ENCODE data around the gene PIGR.

The PIGR gene

DNA sequence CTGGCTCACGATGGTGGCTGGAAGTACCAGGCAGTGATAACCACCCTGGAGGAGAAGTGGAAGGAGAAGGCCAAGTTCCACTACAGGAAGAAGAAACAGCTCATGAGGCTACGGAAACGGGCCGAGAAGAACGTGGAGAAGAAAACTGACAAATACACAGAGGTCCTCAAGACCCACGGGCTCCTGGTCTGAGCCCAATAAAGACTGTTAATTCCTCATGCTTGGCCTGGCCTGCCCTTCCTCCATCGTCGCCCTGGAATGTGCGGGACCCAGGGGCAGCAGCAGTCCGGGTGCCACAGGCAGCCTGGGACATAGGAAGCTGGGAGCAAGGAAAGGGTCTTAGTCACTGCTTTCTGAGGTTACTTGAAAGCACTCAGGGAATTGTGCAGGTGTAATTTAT, 38.2 kb downstream of the PIGR start:
- no peak for DNase-seq

DNA sequence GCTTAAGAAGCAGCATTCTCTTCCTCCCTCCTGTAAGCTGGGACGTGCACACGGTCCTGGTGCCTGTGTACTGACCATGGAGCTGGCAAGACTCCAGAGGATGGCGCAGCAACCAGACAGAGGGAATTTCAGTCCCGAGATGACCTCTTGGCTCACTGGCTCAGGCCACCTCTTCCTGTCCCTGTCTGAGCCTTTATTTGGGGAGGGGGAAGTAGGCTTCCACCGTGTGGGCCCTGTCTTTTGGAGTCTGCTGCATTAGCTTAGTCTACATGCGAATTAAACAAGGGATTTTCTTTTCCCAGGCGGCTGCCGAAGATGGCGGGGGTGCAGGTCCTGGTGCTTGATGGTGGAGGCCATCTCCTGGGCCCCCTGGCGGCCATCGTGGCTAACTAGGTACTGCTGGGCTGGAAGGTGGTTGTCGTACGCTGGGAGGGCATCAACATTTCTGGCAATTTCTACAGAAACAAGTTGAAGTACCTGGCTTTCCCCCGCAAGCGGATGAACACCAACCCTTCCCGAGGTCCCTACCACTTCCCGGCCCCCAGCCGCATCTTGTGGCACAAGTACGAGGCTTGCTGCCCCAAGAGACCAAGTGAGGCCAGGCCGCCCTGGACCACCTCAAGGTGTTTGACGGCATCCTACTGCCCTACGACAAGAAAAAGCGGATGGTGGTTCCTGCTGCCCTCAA, 38.8 kb downstream of the PIGR start:
- no peak for DNase-seq

DNA sequence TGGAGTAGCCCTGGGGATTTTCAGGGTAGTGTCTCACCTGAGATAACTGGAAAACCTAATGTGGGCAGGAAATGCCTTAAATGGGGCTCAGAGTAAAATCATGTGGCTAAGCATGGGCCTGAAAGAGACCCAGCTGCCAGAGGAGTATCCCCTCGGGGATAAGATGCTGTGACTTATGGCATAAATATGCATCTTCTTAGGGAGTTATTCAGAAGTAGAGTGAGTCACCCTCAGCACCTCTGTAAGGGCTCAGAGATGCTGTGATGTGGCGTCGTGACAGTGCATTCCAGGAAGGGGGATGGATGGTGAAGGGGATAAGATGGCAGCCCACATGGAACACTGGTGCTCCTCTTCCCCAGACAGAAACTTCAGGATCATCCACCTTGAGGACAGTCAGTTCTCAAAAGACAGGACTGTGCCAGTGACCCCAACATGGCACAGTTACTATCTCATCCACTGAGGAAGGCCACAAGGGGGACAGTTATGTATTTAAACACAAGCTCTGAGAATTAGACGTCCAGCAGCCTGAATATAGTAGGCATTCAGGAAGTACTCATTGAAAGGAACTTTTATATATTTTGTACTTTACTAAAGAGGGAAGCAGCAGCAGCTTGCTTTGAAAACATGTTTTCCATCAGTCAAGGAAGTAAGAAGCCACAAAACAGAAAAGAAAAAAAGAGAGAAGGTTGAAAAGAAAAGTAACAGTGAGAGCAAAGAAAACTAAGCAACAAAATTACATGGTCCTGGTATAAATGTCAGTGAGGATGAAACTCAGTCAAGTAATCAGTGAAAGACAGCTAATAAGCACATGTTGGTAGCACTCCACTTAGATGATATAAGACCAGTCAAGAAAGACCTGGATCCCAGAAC, 40.7 kb downstream of the PIGR start:
- DNase-seq: peak; percentile 95

DNA sequence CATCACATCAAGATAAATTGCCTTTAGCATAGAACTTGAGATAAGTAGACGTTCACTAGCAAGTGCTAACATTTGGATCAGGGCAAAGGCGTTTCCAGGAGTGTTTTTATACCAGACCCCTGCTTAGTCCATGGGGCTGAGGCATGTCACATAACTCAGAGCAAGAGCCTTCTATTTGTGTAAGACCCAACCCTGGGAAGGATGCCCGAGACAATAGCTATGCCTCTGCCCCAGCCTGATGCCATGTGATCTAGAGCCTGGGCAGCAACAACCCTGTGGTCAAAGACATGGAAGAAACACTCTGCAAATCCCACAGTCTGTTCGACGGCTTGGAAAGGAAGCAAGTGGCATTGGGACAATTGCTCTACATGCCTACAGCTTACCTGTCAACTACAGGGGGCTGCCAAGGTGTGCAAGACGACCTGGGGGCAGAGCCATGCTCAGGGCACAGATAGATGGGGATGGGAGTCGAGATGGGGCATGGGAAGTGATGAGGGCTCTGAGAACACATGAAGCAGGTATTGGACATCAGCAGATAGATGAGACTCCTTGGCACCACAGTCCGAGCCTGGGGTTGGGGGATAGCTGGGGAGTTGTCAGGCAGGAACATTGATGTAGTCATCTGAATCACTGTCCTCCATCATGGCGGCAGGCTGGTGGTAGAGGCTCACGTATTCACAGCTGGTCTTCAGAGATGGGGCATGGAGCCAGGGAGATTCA, 41.7 kb downstream of the PIGR start:
- no peak for DNase-seq

DNA sequence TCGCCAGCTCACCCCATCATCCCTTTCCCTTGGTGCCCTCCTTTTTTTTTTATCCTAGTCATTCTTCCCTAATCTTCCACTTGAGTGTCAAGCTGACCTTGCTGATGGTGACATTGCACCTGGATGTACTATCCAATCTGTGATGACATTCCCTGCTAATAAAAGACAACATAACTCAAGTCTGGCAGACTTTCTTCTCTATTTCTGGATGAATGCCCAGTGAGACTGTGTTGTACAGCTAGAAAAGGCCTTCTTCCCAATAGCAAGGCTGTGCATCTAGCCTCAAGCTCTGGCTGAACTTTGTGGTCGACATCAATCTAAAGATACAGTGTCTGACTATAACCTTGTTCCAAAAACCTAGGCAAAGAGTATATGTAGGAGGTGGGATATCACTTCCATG, 42.6 kb downstream of the PIGR start:
- no peak for DNase-seq

DNA sequence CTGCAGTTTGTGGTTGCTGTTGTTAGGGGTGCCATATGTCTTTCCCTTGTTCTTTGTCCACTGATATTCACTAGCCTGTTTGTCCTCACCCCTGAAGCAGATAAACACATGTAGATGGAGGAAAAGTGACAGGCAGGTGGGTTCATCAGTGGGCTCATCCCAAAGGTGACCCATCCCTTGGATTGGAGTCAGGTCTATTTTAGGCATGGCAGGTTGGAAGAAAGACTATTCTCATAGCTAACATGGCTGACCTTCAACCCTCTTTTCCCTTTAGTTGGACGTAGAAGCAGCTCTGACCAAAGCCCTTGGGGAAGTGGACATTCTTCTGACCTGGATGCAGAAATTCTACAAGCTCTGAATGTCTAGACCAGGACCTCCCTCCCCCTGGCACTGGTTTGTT, 43.6 kb downstream of the PIGR start:
- no peak for DNase-seq

DNA sequence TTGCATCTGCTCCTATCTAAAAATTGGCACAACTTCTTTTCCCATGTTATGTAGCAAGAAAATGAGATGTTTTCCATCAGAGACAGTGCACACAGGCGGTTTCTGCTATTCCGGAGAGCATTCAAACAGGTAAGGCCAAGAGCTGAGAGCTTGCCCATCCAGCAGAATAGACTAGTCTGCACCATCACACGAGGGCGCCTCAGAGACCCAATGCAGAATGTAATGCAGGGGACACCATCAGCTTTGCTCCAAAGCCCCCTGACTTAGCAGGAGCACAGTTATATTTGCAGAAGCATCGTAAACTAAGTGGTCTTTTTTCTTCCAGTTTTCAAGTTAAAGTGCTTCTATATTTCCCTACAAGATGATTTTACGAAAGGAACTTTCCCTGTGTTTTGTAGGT, 44.3 kb downstream of the PIGR start:
- no peak for DNase-seq

DNA sequence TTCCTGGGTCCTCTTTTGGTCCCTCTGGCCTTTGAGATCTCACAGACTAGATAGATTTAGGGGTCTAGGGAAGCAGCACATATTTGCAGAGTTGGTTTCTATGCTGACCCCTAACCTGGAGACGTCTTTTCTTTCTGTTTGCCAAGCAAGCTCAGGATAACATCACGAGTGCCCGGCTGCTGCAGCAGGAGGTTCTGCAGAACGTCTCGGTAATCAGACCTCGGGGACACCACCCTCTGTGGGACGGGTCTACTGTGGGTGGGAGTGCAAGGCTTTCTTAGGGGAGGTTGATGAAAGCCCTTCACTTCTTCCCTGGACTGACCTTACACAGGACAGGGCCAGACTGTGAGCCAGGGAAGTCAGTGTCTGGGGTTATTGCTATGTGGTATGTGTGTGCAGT, 46.1 kb downstream of the PIGR start:
- DNase-seq: no peak

DNA sequence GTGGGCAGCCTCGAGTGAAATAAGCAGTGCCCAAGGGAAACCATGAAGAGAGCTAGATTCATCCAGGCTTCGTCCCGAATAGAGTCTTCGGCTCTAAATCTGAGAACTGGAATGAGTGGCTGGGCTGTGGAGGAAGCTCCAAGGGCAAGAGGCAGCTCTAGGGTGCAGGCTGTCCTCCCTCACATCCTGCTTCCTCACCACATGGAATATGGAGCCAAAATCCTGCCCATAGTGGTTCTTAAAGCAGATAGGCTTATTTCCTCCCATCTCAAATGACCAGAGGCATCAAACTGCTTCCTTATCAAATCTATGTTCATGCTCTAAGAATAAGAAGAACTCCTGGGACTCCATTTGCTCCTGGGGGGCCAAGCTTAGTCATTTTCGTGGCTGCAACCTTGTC, 46.5 kb downstream of the PIGR start:
- DNase-seq: peak; percentile 86

DNA sequence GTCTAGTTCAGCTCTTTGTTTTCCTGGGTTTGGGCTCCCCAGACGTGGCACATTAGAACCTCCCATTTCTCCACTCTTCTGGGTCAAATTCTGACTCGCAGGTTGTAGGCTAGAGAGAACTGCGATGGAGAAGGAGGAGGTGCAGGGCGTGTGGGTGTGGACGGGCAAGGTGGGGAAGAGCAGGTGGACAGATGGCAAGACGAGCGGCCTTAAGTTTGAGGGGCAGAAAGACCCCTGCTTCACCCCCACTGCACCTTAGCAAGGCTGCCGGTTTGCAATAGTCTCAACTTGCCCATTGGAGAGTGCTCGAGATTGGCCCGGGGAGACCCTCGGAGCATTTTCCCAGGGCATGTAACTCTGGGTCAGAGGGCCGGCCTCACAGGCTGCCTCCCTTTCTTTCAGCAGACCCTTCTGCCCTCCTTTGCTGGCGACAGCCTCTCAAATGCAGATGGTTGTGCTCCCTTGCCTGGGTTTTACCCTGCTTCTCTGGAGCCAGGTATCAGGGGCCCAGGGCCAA, 47.3 kb downstream of the PIGR start:
- no peak for DNase-seq

DNA sequence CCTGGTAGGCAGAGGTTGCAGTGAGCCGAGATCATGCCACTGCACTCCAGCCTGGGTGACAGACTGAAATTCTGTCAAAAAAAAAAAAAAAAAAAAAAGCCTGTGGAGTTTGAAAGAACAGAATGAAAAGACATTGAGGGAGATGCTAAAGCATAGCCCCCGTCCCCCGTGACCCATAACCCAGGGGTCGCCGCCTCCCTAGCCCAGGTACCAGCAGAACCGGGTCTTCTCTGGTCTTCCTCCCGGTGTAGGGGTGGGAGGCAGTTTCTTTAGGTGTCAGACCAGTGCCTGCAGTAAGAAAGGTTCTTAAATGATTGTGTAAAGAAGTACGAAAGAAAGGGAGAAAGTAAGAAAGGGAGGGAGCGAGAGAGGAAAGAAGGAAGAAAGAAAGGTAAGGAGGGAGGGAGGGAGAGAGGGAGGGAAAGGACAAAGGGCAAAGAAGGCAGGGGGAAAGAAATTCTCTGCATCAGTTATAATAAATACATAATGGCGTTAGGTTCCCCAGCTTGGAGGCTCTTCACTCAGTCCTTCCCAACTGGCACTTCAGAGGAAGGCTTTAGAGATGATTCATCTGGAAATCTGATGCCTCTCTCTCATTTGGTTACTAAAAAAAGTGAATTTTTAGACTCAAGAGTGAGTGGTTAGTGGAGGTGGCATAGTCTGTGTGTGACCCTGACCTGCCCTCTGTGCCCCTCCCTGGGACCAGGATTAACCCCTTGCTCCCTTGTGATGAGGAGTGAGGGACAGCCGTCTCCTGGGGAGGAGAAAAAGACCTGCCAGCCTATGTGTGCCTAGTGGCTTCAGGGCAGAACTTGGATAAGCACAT, 48.0 kb downstream of the PIGR start:
- peak; percentile 70 for DNase-seq

DNA sequence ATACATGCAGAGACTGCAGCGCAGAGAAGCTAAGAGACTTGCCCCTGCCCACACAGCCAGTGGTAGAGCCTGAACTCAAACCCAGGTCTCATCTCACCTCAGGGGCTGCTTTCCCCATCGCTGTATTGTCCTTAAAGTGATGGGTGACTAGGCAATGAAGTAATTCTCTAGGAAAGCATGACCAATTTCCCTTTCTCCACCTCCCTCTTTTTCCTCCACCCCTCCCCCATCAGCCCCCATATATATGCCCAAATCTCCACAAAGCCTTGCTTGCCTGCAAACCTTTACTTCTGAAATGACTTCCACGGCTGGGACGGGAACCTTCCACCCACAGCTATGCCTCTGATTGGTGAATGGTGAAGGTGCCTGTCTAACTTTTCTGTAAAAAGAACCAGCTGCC, 49.1 kb downstream of the PIGR start, which contains the start of gene IL24:
Gene IL24, plus strand, starts transcription at position 269 of the 400 bp plus-strand sequence. CDS start 390 bp downstream, outside the sequence.
- no peak for DNase-seq

DNA sequence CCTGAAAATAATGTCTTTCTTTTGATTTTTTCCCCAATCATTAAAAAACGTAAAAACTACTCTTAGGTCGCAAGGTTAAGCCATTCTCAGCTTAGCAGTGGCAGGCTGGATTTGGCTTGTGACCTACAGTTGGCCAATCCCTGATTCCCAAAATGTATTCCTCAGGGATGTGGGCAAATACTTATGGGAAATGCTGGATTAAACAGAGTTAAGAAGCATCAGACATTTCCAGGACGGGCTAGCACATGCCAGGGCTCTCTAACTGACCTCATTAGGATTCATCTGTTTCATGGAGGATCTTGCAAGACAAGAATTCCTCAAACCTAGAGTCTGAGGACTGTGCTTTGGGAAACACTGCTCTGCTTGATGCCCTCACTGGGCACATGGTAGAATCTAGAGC, 50.0 kb downstream of the PIGR start:
- no peak for DNase-seq

DNA sequence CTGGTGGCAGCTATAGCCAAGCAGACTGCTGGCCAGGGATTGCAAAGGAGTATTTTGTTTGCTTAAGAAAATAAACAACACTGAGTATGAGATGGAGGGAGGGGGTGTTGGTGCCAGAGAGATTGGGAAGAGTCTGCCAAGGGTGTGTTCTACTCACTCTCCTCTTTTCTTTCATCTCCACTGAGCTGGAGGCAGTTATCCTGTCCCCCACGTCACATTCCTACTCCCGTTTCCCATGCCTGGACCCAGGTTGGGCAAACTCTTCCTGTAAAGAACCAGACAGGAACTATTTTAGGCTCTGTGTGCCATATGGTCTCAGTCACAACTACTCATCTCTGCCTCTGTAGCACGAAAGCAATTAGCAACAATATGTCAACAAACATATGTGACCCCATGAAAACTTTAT, 50.4 kb downstream of the PIGR start:
- no peak for DNase-seq

DNA sequence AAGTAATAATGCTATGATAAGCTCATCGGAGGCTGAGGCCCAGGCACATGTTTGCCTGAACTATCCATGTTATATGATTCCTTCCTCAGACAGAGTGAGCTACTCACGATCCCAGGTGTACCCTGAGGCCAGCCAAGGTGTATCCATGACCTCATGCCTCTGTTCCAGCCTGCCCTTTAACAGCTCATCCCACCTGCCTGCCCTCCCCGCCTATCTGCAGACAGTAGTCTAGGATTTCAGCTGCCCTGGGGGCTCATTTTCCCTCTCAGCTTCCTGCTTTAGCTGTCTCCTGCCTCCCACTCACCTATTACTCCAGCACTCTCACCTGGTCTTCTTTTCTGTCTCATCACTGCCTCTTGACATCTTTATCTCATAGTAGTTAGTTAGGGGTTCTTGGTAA, 50.9 kb downstream of the PIGR start:
- DNase-seq: no peak

DNA sequence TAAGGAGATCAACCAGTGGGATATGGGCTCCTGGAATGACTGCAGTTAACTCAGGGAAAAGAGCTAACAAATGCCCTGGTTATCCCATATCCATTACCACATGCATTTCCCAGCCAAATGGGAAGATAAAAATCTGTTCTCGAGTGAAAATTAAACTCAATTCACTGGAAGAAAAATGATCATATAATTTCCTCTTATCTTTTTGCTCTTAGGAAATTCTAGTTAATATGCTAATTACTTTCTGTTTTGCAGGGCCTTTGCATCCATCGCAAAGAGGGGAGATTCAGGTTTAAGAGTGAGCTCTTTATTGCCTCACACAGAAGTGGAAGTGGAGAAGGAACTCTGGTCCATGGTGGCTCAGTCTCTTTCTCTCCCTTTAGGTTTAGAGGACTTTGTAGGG, 52.9 kb downstream of the PIGR start:
- DNase-seq: no peak

DNA sequence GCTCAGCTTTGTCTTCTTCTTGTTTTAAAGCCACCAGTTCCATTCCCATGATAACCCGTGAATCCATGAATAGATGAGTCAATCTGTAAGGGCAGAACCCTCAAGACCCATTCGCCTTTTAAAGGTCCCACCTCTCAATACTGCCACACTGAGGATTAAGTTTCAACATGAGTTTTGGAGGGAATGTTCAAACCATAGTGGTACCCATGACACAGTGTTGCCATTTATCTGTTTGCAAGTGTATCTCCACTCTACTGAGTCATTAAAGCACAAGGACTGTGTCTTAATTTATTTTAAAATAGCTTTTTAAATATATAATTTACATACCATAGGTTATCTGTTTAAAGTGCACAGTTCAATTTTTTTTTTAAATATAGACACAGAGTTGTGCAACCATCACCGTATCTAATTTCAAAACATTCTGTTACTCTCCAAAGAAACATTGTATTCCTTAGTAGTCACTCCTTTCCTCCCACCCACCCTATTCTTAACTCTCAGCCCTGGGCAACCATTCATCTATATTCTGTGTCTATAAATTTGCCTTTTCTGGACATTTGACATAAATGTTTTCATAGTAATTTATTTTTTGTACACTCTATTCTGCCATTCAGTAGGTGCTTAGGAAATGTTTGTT, 53.8 kb downstream of the PIGR start:
- DNase-seq: peak; percentile 48

DNA sequence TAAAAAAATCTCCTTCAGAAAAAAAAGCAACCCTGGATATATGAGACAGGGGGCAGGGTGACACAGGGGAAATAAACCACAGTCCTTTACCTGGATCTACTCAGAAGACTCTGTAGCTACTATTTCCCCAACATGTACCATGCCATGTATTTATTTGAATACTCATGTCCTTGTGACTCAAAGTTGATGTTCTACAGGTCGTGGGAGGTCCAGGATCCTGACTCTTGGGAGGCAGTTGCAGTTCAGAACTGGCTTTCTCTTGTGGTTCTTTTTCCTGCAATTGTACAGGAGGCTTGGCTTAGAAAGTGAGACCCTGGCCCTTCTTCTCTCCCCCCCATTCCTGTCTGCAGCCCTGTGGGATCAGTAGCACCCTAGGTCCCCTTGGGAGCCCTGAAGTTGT, 54.9 kb downstream of the PIGR start:
- no peak for DNase-seq

DNA sequence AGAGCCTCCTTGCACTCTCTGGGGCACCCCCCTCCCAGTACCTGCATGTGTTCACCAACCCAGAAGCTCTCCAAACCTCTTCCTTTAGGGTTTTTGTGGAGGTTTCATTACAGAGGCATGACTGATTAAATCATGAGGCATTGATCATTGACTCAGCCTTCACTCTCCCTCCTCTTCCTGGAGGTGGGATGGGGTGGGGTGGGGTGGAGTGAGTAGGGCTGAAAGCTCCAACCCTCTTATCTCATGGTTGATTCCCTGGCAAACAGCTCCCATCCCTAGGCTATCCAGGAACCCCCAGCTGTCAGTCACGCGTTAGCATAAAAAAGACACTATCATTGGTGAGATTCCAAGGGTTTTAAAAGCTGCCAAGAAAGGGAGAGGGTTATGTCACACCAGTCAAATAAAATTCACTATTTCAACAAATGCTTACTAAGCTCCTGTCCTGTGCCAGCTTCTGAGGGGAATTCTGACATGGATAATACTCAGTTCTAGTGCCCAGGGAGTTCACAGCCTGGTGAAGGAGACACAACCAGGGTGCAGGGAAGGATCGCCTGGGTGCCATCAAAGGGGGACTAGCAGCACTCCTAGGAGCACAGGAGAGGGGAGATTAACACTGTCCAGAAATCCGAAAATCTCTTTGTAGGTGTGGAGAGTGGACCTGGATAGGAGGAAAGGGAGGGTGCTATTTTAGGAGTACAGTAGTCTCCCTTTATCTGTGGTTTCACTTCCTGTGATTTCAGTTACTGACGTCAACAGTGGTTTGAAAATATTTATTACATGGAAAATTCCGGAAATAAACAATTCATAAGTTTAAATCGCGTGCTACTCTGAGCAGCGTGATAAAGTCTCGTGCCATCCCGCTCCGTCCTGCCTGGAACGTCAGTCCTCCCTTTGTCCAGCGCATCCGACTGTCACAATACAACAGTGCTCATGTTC, 55.9 kb downstream of the PIGR start:
- peak; percentile 98 for DNase-seq

DNA sequence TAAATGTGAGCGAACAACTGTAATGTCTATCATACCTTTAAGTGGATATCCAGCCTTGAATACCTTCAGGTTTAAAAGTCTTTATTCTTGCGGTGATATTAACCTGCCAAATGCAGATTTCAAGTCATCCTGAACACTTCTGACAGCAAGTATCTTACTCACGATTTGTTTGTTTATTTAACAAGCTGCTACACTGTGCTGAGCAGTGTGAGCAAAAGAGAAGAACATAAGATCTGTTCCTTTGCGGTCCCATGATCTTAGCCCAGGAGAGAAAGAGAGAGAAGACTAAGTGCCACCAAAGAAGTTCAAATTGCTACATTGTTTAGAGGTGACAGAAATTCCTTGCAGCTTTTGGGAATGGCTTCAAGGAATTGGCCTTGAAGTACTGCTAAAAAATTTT, 58.6 kb downstream of the PIGR start:
- no peak for DNase-seq

DNA sequence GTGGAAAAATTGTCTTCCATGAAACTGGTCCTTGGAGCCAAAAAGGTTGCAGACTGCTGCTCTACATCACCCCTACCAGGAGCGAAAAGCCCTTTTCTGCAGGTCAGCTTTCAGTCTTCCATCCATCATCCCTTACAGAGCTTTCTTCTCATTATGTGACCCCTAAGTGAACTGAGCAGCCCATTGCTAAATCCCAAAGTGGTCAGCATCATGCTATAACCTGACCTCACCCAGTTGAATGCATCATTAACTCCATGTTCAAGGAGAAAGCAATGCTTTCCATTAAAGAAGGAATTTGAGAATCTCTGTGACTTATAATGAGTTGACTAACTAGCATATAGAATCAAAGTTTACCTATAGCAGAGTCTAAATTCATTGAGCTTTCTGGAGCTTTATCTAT, 59.4 kb downstream of the PIGR start:
- DNase-seq: no peak

Data from NCI-H226 (cell line).